ENCODE data around the gene PARD3.

The PARD3 gene

GRCh38 chr10:34126371-34127151 lies 688.5 kb downstream of the PARD3 start:
- in situ Hi-C loops (cut with MboI; ENCODE audit: low sequenced_read_pairs), result no loop called here

- in situ Hi-C loops (cut with MboI; ENCODE audit: low sequenced_read_pairs), result no loop called here
Observed at GRCh38 chr10:34125702-34126101, 689.4 kb downstream of the PARD3 start.

- in situ Hi-C loops (cut with MboI; ENCODE audit: low sequenced_read_pairs), result no loop called here
Observed at GRCh38 chr10:34124522-34125035, 690.5 kb downstream of the PARD3 start.

- in situ Hi-C loops (cut with MboI; ENCODE audit: low sequenced_read_pairs), result no loop called here
Observed at GRCh38 chr10:34121781-34122622, 693.1 kb downstream of the PARD3 start.

GRCh38 chr10:34121125-34121753 lies 693.9 kb downstream of the PARD3 start:
- in situ Hi-C loops (cut with MboI; ENCODE audit: low sequenced_read_pairs), result no loop called here

- in situ Hi-C loops (cut with MboI; ENCODE audit: low sequenced_read_pairs), result no loop called here
Observed at GRCh38 chr10:34119456-34119855, 695.6 kb downstream of the PARD3 start.

- in situ Hi-C loops (cut with MboI; ENCODE audit: low sequenced_read_pairs), result no loop called here
Observed at GRCh38 chr10:34116681-34117271, 698.3 kb downstream of the PARD3 start.

- in situ Hi-C loops (cut with MboI; ENCODE audit: low sequenced_read_pairs), result no loop called here
Observed at GRCh38 chr10:34116220-34116641, 698.9 kb downstream of the PARD3 start.

- in situ Hi-C loops (cut with MboI; ENCODE audit: low sequenced_read_pairs), result no loop called here
Observed at GRCh38 chr10:34114914-34115313, 700.2 kb downstream of the PARD3 start.

GRCh38 chr10:34113504-34114225 lies 701.4 kb downstream of the PARD3 start:
- in situ Hi-C loops (cut with MboI; ENCODE audit: low sequenced_read_pairs), result no loop called here

- in situ Hi-C loops (cut with MboI; ENCODE audit: low sequenced_read_pairs), result no loop called here
Observed at GRCh38 chr10:34112171-34112782, 702.8 kb downstream of the PARD3 start.

- in situ Hi-C loops (cut with MboI; ENCODE audit: low sequenced_read_pairs), result no loop called here
Observed at GRCh38 chr10:34111179-34111578, 703.9 kb downstream of the PARD3 start.

- in situ Hi-C loops (cut with MboI; ENCODE audit: low sequenced_read_pairs), result no loop called here
Observed at GRCh38 chr10:34109952-34110702, 705.0 kb downstream of the PARD3 start.

- in situ Hi-C loops (cut with MboI; ENCODE audit: low sequenced_read_pairs), result no loop called here
Observed at GRCh38 chr10:34109495-34109894, 705.6 kb downstream of the PARD3 start.

GRCh38 chr10:34107626-34108516 lies 707.2 kb downstream of the PARD3 start:
- in situ Hi-C loops (cut with MboI; ENCODE audit: low sequenced_read_pairs), result no loop called here

GRCh38 chr10:34106356-34106885 lies 708.7 kb downstream of the PARD3 start:
- in situ Hi-C loops (cut with MboI; ENCODE audit: low sequenced_read_pairs), result no loop called here

- in situ Hi-C loops (cut with MboI; ENCODE audit: low sequenced_read_pairs), result no loop called here
Observed at GRCh38 chr10:34104829-34105572, 710.1 kb downstream of the PARD3 start.
